ENCODE measurements around the gene GLB1L2.

The GLB1L2 gene

DNA sequence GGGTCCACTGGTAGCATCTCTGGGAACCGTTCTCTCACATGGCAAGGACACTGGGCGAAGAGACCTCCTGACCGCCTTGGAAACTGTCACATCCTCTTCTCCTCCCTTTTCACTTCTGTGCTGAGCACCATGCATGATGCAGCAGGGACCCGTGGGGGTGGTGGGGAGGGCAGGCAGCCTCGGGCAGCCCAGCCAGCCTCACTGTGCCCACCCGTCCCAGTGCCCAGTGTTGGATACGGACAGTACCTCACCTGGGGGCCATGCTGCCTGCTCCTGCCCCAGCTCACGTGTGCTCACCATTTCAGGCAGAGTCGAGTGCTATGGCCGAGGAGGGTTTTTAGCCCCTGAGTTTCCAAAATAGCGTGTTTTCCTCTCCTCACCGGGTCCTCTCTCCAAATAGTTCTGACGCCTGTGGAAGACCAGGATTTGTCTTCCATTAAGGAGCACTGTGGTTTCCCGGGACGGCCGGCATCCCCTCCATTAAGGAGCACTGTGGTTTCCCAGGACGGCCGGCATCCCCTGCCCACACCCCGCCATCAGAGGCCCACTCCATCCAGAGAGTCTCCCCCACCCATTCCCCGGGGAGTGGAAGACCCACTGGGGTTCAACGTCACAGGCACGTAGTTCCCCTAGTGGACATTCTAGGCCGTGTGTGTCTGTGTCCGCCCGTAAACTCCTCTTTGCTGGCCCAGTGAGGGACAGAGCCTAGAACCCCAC lies 57.8 kb downstream of the GLB1L2 start:
- no peak for DNase-seq

DNA sequence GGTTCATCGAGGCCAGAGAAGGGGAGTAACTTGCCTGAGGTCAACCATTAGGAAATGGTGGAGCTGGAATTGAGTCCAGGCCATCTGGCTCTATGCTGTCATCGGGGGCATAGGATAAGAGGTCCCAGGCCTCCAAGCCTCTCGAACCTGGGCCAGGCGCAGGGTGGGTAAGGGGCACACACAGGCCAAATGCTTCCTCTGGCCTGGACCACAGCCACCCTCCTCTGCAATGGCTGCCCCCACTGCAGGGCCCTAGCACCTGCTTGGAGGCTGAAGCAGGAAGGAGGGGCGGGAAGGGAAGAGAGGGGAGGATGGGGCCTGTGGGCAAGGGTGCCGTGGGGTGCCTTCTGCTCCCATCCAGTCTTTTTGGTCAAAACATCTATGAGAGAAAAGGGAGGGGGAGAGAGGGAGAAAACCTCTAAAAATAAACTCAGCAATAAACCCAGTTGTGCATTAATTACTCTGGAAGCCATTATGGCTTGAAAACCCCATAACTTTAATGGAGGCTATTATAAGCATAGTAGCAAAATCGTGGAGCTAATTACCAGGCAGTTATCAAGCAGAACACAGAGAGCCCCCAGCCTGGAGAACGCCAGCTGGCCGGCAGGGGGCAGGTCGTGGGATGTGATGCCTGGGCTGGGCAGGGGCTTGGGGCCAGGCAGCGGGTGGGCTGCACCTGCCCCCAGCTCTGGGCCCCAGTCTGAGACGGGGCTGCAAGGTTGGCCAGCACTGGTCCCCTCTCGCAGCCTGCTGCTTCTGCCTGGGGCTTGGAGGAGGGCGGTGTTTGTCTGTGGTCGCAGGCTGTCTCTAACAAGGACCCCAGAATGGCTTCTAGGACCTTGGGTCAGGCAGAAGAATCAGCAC lies 59.1 kb downstream of the GLB1L2 start:
- DNase-seq = no peak

DNA sequence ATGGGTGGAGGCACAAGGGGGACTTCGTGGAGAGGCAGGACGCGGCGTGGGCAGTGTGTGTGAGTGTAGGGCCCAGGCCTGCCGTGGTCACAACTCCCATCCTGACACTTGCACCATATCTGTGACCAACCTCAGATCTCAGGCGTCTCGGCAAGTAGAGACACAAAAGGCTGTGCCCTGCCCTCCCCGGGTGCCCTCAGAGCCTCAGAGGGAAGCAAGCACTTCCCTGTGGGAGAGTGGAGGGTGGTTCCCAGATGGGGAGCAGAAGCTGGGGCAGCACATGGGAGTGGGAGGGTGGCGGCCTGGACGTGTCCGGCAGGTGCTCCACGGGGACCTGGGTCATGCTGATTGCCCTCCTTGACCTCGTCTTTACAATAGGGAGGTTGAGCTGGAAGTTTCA lies 59.9 kb downstream of the GLB1L2 start:
- DNase-seq = no peak

DNA sequence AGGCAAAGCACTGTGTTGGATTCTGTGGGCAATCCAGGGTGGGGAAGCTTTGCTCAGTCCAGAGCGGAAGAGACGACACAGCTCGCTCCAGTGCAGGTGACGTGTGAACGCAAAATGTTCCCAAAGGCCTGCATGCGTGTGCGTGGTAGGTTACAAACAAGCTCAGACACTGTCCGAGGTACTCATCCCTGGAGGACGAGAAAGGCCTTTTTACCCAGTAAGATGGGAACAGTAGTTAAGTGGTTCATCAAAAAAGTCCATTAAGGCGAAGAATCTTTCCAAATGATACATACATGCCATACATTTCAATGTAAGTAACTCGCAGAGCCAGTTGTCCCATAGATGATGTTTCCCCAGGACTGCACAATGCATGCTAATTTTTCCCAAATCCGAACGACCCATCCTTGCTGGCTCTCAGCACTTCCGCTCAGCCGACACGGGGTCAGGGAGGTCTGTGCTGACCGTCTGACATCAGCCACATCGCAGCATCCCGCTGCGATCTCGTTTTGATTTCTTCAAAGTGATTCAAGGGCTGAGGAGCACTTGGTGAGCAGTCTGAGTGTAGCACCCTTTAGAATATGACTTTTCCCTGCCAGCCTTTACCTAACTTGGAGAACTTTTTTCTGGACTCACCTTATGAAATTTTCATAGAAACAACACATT lies 61.3 kb downstream of the GLB1L2 start:
- DNase-seq = no peak

DNA sequence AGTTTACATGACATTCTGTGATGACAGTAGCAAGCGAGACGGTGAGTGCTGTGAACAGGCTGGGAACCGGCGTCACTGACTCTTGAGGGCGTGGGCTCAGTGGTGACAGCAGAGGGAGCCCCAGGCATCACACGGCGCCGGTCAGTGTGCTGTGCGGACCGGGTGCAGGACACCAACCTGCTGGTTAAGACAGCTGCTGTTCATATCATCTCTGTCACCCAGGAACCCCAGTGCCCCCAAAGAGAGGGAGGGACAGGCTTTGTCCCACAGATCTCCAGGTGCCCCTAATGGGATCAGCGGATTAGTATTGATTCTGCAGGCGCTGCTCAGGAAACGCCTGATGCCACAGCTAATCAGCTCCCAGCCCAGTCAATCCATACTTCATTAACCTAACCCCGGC lies 61.9 kb downstream of the GLB1L2 start:
- DNase-seq = no peak

DNA sequence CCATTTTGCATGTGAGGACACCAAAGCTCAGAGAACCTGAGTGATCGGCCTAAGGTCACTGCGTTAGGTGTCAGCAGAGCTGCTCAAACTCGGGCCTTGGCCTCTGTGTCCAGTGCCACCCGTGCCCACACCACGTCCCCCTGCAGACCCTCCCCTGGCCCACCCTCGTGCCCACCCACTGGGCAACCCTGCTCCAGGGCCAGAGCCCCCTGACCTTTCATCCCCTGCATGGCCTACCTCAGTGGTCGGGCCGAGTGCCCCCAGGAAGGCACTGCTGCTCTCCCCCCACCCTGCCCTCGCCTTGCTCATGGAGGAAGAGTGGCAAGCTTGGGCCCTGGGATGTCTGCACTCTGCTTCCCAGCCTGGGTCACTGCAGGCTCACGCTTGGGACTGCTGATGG lies 62.5 kb downstream of the GLB1L2 start:
- no peak for DNase-seq

DNA sequence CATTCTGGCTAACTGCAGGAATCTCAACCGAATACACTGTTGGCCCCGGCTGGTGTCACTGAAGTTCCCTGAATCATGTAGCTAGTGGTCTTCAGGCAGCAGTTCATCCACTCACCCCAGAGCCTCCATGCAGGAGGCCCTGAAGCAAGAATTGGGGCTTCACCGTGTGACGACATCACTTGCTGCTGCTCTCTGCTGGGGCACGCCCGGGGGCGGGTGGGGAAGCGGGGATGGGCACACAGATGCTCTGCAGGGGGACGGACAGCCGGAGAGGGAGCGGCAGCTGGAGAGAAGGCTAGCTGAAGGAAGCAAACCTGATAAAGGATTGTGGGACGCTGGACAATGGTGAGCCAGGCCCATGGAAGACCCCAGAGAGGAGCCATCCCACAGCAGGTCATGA lies 63.2 kb downstream of the GLB1L2 start:
- DNase-seq = no peak

DNA sequence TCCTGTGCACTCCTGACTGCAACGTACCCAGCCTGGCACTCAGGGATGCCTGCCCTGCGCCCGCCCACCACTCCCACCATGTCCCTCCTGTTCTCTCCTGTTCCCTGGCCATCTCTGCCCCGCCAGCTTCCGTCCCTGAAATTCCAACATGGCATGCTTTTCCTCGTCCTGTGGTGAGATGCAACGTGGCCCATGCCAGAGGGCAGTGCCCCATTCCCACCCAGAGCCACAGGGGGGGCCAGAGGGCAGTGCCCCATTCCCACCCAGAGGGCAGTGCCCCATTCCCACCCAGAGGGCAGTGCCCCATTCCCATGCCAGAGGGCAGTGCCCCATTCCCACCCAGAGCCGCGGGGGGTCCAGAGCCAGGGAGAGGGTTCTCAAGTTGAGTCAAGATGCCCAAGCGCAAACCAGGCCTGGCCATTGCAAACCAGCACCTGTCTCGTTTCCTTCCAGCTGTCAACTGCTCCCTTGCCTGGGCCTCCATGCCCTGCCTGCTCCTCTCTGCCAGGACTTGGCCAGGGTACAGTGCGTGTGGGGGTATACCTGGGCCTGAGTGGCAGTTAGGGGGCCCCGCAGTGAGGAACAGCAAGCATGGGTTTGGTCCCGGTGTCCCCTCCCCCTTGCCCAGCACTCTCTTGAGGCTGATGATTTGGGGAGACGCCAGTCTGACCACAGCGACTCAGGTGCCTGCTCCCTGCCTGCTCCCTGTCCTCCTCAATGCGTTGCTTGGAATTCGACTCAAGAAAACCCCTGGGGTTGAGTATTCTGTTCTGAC lies 65.7 kb downstream of the GLB1L2 start:
- no peak for DNase-seq

DNA sequence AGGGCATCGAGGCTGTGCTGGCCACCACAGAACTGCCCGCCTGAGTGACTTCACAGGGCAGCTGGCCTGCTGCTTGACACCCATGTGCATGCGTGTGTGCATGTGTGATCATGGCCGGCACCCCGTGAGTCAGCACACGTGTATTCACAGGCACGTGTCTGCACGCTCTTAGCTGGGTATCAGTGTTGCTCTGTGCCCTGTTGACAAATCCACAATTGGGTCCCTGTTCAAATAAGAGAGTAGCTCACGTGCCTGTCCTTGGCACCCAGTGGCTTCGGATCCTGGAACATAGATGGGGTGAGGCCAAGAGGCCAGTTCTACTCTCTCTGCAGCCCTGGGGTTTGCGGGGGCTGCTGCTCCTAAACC lies 66.3 kb downstream of the GLB1L2 start:
- DNase-seq = no peak

DNA sequence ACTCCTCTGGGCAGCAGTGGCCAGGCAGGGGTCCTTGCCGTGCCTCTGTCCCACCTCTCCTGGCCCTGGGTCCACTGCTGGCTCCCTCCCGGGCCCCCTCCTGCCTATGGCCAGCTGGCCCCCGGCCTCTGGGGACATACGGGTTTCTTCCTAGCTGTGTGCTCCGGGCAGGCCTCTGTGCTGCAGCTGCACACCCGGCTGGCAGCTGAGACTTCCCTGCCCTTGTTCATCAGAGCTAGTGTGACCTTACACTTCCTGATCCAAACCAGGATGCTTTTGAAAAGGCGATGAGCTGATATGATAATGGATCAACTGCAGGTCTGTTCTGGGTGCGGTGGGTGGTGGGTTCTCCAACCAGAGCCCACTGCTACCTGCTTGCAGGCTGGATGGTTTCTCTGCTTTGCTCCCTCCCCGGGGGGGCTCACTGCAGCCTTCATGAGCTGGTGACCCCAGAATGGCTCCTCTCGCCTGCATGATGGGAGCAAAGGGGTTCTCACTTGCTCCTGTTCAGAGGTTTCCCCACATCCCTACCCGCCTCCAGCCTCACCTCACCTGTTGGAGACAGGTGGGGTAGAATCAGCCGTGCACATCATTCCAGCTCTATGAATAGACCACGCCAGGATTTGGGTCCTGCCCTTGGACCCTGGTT lies 67.0 kb downstream of the GLB1L2 start:
- DNase-seq = no peak

DNA sequence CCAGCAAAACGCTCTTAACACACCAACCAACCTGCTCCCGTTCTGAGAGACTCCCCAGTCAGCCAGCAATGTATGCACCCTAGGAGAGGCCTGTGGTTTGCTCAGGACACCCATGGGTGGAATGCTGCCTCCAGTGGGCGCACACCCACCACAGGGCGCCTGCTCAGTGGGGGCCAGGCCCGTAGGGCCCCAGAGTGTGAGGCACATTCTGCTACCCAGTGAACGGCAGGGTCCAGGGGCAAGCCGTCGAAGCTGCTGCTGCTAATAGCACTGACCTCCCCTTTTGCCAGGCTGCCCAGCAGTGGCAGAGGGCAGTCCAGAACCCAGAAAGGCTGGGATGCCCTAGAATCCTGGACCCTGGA lies 67.5 kb downstream of the GLB1L2 start:
- DNase-seq = no peak

DNA sequence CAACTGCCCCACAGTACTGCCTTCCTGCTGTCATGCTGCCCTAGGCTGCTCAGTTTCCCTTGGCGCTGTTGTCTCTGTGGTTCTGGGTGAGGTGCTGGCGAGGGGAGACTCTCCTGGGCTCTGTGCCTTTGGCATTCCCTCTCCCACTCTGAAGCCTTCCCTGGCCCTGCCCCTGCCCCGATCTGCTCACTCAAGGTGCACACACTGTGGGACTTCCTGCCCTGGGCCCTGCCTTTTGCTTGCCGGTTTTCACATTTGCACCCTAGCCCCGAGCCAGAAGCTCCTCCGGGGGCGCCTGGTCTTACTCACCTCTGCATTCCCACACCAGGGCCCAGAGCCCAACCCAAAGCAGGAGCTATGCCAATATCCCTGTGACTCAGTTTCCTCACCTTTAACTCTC lies 68.2 kb downstream of the GLB1L2 start:
- no peak for DNase-seq

DNA sequence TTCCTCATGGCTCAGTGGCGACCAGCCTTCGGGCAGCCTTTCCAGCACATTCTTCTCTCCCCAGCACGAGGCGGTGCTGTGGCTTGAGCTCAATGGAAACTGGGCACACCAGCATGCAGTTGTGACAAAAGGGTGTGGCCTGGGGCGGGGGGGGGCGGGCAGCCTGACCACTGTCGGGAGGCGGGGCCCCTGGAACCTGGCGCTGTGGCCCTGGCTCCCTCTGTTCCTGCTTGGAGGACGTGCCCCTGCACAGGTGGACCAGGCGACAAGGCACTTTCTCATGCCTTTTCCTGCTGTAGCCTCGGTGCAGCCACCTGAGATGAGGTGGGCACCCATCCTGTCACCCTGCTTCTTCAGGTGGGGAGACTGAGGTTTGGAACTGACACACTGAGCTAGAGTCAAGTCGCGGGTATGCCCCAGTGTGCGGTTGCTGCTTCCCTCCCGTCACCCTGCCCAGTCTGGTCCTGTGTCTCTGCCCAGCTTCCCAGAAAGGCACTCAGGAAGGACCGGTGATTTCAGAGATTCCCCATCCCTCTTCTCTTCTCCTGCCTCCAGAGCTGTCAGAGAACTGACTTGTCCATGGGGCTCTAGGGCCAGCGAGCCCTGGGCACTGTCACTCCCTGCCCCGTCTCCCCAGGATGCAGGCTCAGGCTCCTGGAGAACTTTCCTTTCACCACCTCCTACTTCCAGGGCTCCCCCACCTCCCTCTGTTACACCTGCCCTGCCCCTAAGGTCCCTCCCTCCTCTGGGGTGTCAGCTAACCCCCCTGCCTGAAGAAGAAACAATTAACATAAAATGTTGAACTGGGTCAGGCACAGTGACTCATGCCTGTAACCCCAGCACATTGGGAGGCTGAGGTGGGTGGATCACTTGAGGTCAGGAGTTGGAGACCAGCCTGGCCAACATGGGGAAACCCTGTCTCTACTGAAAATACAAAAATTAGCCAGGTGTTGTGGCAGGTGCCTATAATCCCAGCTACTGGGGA lies 70.3 kb downstream of the GLB1L2 start:
- DNase-seq = no peak

DNA sequence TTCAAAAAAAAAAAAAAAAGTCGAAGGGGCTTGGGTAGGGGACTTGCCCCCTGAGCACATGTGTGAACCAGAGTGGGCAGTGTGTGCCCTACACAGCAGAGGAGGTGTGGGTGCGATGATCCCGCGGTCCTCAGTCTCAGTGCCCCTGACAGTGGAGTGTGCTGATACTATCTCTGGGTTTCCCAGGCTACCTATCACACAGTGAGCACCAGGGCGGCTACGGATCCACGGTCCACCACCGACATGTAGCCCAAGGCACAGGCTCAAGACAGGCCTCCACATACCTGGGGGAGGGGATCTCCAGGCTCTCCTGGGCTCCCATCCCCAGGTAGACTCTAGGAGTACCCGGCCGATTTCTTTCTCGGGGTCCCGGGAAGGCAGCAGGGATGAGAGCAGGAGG lies 71.1 kb downstream of the GLB1L2 start:
- no peak for DNase-seq

DNA sequence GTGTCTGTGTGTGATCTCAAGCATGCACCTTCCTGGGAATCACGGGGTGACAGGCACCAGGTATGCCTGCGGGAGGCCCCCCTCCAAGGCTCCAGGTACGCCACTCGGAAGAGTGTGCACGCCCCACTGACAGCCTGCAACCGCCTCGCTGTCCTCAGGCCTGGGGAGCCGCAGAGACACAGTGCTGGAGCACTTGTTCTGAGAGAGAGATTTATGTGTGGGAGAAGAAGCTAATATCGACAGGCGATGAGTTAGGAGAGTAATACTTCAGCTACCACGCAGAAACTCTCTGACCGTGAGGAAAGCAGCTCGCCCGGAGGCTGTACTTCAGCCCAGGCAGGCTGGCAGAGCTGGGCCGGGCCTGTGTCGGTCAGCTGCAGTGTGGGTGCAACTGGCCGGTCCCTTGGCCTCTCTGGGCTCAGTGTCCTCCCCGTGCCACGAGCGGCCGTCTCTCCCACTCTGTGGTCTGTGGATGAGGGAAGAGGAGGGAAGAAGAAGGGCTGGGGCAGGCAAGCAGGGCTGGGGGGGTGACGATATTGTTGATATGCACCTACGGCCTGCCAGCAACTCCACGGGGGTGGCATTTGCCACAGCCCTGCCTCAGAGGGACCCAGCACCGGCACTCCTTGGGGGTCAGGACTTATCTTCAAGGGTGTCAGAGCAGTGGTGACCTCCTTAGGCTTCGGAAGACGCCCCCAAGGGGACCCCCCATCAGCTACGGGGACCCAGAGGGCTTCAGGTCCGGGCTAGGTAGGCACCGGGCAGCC lies 73.0 kb downstream of the GLB1L2 start:
- no peak for DNase-seq

DNA sequence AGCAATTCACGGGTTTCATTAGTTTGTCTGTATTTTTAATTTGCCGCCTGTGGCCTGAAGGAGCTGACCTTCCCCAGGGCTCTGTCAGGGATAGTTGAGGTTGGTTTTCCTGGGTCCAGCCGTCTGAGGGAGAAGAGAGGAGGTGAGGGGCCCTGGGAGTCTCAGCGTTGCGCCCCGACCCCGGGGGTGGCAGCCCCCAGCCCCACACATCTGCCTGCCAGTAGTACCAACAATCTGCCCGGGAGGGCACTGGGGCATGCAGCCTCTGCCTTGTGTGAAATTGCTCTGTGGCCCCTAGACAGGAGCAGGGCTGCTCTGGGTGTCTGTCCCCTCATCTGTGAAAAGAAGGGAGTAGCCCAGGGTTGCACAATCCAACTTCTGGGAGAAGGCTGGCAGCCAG lies 73.6 kb downstream of the GLB1L2 start:
- DNase-seq = no peak

DNA sequence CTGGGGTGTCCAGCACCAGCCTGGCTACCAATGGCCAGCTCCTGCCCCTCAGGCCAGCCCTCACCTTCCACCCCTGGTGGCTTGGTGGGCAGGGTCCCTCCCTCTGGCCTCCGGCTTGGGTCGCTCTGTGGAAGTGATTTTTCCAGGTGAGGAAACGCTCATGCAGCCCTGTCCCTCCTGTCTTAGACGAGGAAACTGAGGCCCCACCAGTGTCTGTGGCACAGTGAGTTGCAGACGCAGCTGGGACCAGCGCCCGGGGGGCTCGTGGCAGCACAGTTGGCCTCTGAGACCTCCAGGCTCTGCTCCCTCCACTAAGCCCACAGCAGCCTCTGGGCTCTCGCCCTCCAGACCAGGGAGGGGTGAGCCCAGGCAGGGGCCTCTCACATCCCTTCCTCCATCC lies 74.1 kb downstream of the GLB1L2 start:
- no peak for DNase-seq

DNA sequence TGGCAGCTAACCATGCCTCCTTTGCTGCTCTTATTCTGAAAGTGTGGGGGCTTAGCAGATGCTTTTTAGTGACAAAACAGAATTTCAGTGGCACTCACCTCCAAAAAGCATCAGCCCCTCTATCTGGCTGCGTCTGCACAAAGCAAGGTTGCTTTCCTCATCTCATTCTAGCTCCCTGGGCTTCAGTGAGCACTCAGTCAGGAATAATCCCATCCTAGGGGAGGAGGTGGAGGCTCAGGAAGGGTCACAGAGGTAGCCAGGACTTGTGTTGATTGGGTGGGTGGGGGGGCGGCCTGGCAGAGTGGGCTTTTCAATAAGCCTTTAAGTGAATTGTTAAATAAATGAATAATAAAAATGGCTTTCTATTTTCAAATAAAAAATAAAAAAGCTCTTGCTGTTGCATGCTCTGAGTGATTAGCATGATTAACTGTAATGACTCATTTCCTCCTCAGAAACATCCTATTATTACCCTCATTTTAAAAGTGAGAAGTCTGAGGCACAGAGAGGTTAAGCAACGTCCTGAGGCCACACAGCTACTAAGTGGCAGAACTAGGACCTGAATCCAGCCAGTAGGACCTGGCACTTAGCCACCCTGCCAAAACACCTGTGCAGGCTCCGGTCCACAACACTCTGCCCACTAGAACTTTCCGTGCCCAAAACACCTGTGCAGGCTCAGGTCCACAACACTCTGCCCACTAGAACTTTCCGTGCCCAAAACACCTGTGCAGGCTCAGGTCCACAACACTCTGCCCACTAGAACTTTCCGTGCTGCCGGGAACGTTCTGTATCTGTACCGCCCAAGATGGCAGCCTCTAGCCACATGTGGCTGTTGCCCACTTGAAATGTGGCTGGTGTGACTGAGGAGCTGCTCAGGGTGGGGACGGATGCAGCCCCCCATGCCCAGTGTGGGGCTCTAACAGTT lies 74.7 kb downstream of the GLB1L2 start:
- DNase-seq = no peak

DNA sequence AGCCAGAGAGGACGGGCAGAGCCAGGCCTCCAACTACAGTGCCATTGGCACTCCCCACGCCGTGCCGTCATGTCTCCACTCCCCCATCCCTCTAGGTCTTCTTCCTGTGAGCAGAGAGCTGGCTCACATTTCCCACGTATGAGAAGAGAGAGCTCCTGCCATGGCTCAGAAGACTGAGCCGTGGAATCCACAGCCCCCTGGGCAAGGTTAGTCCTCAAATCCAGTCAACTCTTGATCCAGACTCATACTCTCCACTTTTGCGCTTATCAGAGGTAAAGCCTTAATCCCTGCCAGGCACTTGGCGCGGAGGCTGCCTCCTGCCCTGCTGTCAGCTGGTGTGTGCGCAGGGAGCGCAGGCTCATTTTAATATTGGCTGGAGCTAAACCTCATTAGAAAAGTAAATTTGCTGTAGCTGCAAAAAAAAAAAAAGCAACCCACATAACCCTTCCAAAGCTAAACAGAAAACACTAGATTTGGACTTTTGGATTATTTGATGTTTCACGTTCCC lies 75.6 kb downstream of the GLB1L2 start:
- DNase-seq = no peak
